Keratinocyte (primary cell): Measurements from ENCODE around the gene SLC4A9. TPM values are rescaled to one million over a fixed set of nuclear protein-coding genes. Genes with fewer than 3 reads are reported as not detected.

Experiments used
- DNase-seq: peaks from one replicate; pipeline ENCODE4 v3.0.0-alpha.2; 2011; ENCODE audit warnings: low read depth, missing footprints, low spot score
- FAIRE-seq: peaks from 2 replicates; lab custom pipeline; 2011; peaks lifted over from hg19 to GRCh38; lab: Jason Lieb, UNC
- H2AFZ ChIP-seq: 2 replicates; pipeline ENCODE4 v1.6.0; 2012; ENCODE audit warnings: low read length, control low read depth, inconsistent platforms; ENCODE audit not compliant: control insufficient read depth
- H3K27ac ChIP-seq: 2 replicates; pipeline ENCODE4 v1.5.1; 2011; ENCODE audit warnings: low read length; ENCODE audit not compliant: control insufficient read depth, insufficient read depth
- H3K27me3 ChIP-seq: 3 replicates; pipeline ENCODE4 v1.6.0; 2011; ENCODE audit warnings: low read length; ENCODE audit not compliant: control insufficient read depth, insufficient read depth; ENCODE audit errors: extremely low read depth
- H3K36me3 ChIP-seq, 2 experiments: 2 replicates in 1 of 2; 3 replicates in 1 of 2; pipeline ENCODE4 v1.5.1; 2011; ENCODE audit warnings: low read length in 2 of 2, mild to moderate bottlenecking in 1 of 2; ENCODE audit not compliant: control insufficient read depth in 2 of 2, insufficient read depth in 2 of 2; ENCODE audit errors: extremely low read depth in 1 of 2
- H3K4me1 ChIP-seq: 3 replicates; pipeline ENCODE4 v1.5.1; 2011; ENCODE audit warnings: low read length; ENCODE audit not compliant: control insufficient read depth, insufficient read depth; ENCODE audit errors: extremely low read depth
- H3K4me2 ChIP-seq: 3 replicates; pipeline ENCODE4 v1.6.0; 2011; ENCODE audit warnings: low read depth, low read length; ENCODE audit not compliant: control insufficient read depth, insufficient read depth; ENCODE audit errors: extremely low read depth
- H3K4me3 ChIP-seq, 3 experiments: fragments of 200-600 bp in 1 of 3; sonication (generic) in 1 of 3; 2 replicates in 2 of 3; 3 replicates in 1 of 3; pipeline ENCODE4 v1.5.1; 2011 to 2016; ENCODE audit warnings: low read length in 3 of 3, mild to moderate bottlenecking in 3 of 3, control low read depth in 2 of 3, inconsistent platforms in 1 of 3, low read depth in 1 of 3, mixed read lengths in 1 of 3, mixed run types in 1 of 3, moderate library complexity in 1 of 3; ENCODE audit not compliant: control insufficient read depth in 2 of 3, insufficient read depth in 2 of 3; ENCODE audit errors: extremely low read depth in 1 of 3
- H3K79me2 ChIP-seq: 2 replicates; pipeline ENCODE4 v1.6.0; 2012; ENCODE audit warnings: low read length; ENCODE audit not compliant: control insufficient read depth, insufficient read depth
- H3K9ac ChIP-seq: 3 replicates; pipeline ENCODE4 v1.6.0; 2011; ENCODE audit warnings: low read length; ENCODE audit not compliant: control insufficient read depth, insufficient read depth; ENCODE audit errors: extremely low read depth
- H3K9me1 ChIP-seq: 3 replicates; pipeline ENCODE4 v1.6.0; 2011; ENCODE audit warnings: low read length; ENCODE audit not compliant: control insufficient read depth, insufficient read depth; ENCODE audit errors: extremely low read depth
- H3K9me3 ChIP-seq: 2 replicates; pipeline ENCODE4 v1.5.1; 2012; ENCODE audit warnings: low read depth, low read length; ENCODE audit not compliant: control insufficient read depth
- H4K20me1 ChIP-seq: 3 replicates; pipeline ENCODE4 v1.6.0; 2011; ENCODE audit warnings: low read length; ENCODE audit not compliant: control insufficient read depth, insufficient read depth; ENCODE audit errors: extremely low read depth
- CTCF ChIP-seq, 3 experiments: IDR thresholded peaks in 1 of 3; conservative IDR thresholded peaks in 1 of 3; optimal IDR thresholded peaks in 1 of 3; 2 replicates in 2 of 3; 3 replicates in 1 of 3; pipeline versions ENCODE3 to v1.5.1; 2011; ENCODE audit warnings: low read length in 3 of 3, mild to moderate bottlenecking in 3 of 3, moderate library complexity in 2 of 3, control low read depth in 1 of 3, inconsistent platforms in 1 of 3; ENCODE audit not compliant: insufficient read depth in 2 of 3; ENCODE audit errors: extremely low read depth in 1 of 3
- EZH2 ChIP-seq: IDR thresholded peaks from one replicate; pipeline ENCODE4 v1.6.1; 2012; ENCODE audit warnings: inconsistent platforms, mild to moderate bottlenecking, low read length, moderate library complexity
- dilution Hi-C: fragments of 300-500 bp; cut with MboI; formaldehyde crosslinking; loops from one replicate; pipeline ENCODE4 v1.7.0; 2020; ENCODE audit warnings: low sequenced_read_pairs; ENCODE audit not compliant: extremely low pct_ligation_motif_present
- polyA plus RNA-seq, 5 experiments: library from polyadenylated mRNA; depleted of rRNA in 3 of 5; stranded (reverse) in 3 of 5; stranded (forward) in 1 of 5; unstranded in 1 of 5; fragments of >200 nt; gene quantifications; 1 replicate in 1 of 5; 2 replicates in 3 of 5; 3 replicates in 1 of 5; pipeline versions ENCODE4 v1.2.1 to v1.2.3, GENCODE V29; 2011 to 2012; ENCODE audit warnings: missing spikeins in 2 of 5, low read depth in 1 of 5, low replicate concordance in 1 of 5

The SLC4A9 gene
- polyA plus RNA-seq, 1 donor (not counting 4 experiments of a cell fraction or from before 2014, with no cell fraction given): 0.07 TPM

- no peak for DNase-seq
- no peaks in the 10 kb centered on the region for H3K36me3 ChIP-seq
- H2AFZ ChIP-seq: peak overlapping the region; percentile 46
- no peak overlapping the region for H3K4me3 ChIP-seq
- FAIRE-seq: no peak
- H3K9ac ChIP-seq: no peak overlapping the region
- no peaks in the 10 kb centered on the region for H3K79me2 ChIP-seq
- no peak overlapping the region for H3K4me2 ChIP-seq
- no peaks in the 10 kb centered on the region for H3K9me3 ChIP-seq
- H3K4me1 ChIP-seq: peaks cover 25% of the 10 kb centered on the region
- TF ChIP-seq CTCF (optimal IDR thresholded peaks at IDR 0.05 in 1 of 3, IDR thresholded peaks at IDR 0.05 in 1 of 3, conservative IDR thresholded peaks at IDR 0.05 in 1 of 3; ENCODE audit: extremely low read depth in 1 of 3, insufficient read depth in 2 of 3, low read length in 3 of 3) (no peak), EZH2 (no peak)
- H3K27ac ChIP-seq: peak overlapping the region; percentile 47
- H4K20me1 ChIP-seq: no peaks in the 10 kb centered on the region
- H3K27me3 ChIP-seq: no peaks in the 10 kb centered on the region
- H3K9me1 ChIP-seq: peaks cover 4% of the 10 kb centered on the region
- dilution Hi-C loops: no loop called here
Measured at GRCh38 chr5:140365941-140366340, 5.9 kb downstream of the SLC4A9 start.

GRCh38 chr5:140366589-140367255 lies 6.7 kb downstream of the SLC4A9 start:
- H3K4me3 ChIP-seq: no peak overlapping the region

More at GRCh38 chr5:140366589-140367255, 6.7 kb downstream of the SLC4A9 start:
- H3K9me3 ChIP-seq: no peaks in the 10 kb centered on the region
- dilution Hi-C loops: no loop called here
- H3K9me1 ChIP-seq: peaks cover 4% of the 10 kb centered on the region
- no peak overlapping the region for H3K9ac ChIP-seq
- no peak overlapping the region for H3K4me2 ChIP-seq
- no peak for FAIRE-seq
- no peaks in the 10 kb centered on the region for H3K27me3 ChIP-seq
- no peaks in the 10 kb centered on the region for H3K36me3 ChIP-seq
- H3K79me2 ChIP-seq: no peaks in the 10 kb centered on the region
- TF ChIP-seq EZH2 (no peak), CTCF (optimal IDR thresholded peaks at IDR 0.05 in 1 of 3, IDR thresholded peaks at IDR 0.05 in 1 of 3, conservative IDR thresholded peaks at IDR 0.05 in 1 of 3; ENCODE audit: extremely low read depth in 1 of 3, insufficient read depth in 2 of 3, low read length in 3 of 3) (no peak)
- H3K27ac ChIP-seq: no peak overlapping the region
- no peaks in the 10 kb centered on the region for H4K20me1 ChIP-seq
- no peak for DNase-seq
- peaks cover 25% of the 10 kb centered on the region for H3K4me1 ChIP-seq
- H2AFZ ChIP-seq: peak overlapping the region; percentile 23
